ENCODE results near the gene METAP1D. TPM values are rescaled to one million over a fixed set of nuclear protein-coding genes. Genes with fewer than 3 reads are reported as not detected.

The METAP1D gene
- polyA plus RNA-seq, 1 of the 3 experiments (the other 2 are of a cell fraction), result 10.3 TPM

GRCh38 chr2:172013396-172013795, 13.6 kb downstream of the METAP1D start:
- no peaks in the 10 kb centered on the region for H3K9me3 ChIP-seq
- DNase-seq, result no peak

More at GRCh38 chr2:172013396-172013795, 13.6 kb downstream of the METAP1D start:
- Histone ChIP-seq H3K4me3 (ENCODE audit: low read depth in 2 of 2, low read length in 1 of 2) (no peak overlapping the region), H3K27ac (ENCODE audit: low read depth in 2 of 2, low read length in 1 of 2) (no peak overlapping the region), H4K20me1 (ENCODE audit: insufficient read depth) (no peaks in the 10 kb centered on the region), H3K4me1 (ENCODE audit: control insufficient read depth in 1 of 2, insufficient read depth in 2 of 2, low read depth in 1 of 2, low read length in 1 of 2) (no peaks in the 10 kb centered on the region), H3K27me3 (ENCODE audit: insufficient read depth) (no peaks in the 10 kb centered on the region), H3K9ac (no peak overlapping the region), H3K79me2 (ENCODE audit: insufficient read depth) (no peaks in the 10 kb centered on the region), H2AFZ (ENCODE audit: low read depth) (no peak overlapping the region), H3K4me2 (no peak overlapping the region), H3F3A (replicated peaks; ENCODE audit: insufficient read depth) (no peaks in the 10 kb centered on the region), H3K9me2 (no peaks in the 10 kb centered on the region), H3K36me3 (replicated peaks in 1 of 2; ENCODE audit: control insufficient read depth in 1 of 2, insufficient read depth in 2 of 2, low read length in 1 of 2) (no peaks in the 10 kb centered on the region)
- POLR2A ChIA-PET, result no interaction called here
- WGBS (ENCODE audit: low lambda C conversion rate), result 89% methylated on average over 4 of the region's 4 CpGs
- CTCF ChIA-PET, result no interaction called here
- TF ChIP-seq, protein P1, sequence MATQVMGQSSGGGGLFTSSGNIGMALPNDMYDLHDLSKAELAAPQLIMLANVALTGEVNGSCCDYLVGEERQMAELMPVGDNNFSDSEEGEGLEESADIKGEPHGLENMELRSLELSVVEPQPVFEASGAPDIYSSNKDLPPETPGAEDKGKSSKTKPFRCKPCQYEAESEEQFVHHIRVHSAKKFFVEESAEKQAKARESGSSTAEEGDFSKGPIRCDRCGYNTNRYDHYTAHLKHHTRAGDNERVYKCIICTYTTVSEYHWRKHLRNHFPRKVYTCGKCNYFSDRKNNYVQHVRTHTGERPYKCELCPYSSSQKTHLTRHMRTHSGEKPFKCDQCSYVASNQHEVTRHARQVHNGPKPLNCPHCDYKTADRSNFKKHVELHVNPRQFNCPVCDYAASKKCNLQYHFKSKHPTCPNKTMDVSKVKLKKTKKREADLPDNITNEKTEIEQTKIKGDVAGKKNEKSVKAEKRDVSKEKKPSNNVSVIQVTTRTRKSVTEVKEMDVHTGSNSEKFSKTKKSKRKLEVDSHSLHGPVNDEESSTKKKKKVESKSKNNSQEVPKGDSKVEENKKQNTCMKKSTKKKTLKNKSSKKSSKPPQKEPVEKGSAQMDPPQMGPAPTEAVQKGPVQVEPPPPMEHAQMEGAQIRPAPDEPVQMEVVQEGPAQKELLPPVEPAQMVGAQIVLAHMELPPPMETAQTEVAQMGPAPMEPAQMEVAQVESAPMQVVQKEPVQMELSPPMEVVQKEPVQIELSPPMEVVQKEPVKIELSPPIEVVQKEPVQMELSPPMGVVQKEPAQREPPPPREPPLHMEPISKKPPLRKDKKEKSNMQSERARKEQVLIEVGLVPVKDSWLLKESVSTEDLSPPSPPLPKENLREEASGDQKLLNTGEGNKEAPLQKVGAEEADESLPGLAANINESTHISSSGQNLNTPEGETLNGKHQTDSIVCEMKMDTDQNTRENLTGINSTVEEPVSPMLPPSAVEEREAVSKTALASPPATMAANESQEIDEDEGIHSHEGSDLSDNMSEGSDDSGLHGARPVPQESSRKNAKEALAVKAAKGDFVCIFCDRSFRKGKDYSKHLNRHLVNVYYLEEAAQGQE (IDR thresholded peaks at IDR 0.05; ENCODE audit: low read depth, low read length), result no peak
- no peak for TF ChIP-seq GABPA (IDR thresholded peaks at IDR 0.05; ENCODE audit: low read depth)
- no peak for TF ChIP-seq YY1 (IDR thresholded peaks at IDR 0.05; ENCODE audit: low read depth)
- TF ChIP-seq ELF1 (IDR thresholded peaks at IDR 0.05), result no peak
- no peak for TF ChIP-seq PBX3 (IDR thresholded peaks at IDR 0.05)
- no peak for TF ChIP-seq RFX5 (IDR thresholded peaks at IDR 0.05; ENCODE audit: low read length)
- TF ChIP-seq TEAD4 (IDR thresholded peaks at IDR 0.05; ENCODE audit: borderline replicate concordance, insufficient read depth), result no peak
- TF ChIP-seq SIN3A (IDR thresholded peaks at IDR 0.05; ENCODE audit: borderline replicate concordance, low read depth, low read length), result no peak
- no peak for TF ChIP-seq EZH2phosphoT487 (IDR thresholded peaks at IDR 0.05; ENCODE audit: borderline replicate concordance, low read depth)
- TF ChIP-seq MXI1 (IDR thresholded peaks at IDR 0.05; ENCODE audit: low read depth, low read length), result no peak
- TF ChIP-seq JUND (IDR thresholded peaks at IDR 0.05), result no peak
- TF ChIP-seq POLR2AphosphoS5 (IDR thresholded peaks at IDR 0.05; ENCODE audit: low read depth, low read length), result no peak
- TF ChIP-seq CHD2 (IDR thresholded peaks at IDR 0.05; ENCODE audit: low read length, partially characterized antibody), result no peak
- no peak for TF ChIP-seq NRF1 (IDR thresholded peaks at IDR 0.05; ENCODE audit: low read depth, low read length)
- TF ChIP-seq USF1 (IDR thresholded peaks at IDR 0.05; ENCODE audit: borderline replicate concordance, low read depth), result no peak

Measured in SK-N-SH (cell line).